ENCODE measurements around the gene TMEM170B.

Gene TMEM170B

DNA sequence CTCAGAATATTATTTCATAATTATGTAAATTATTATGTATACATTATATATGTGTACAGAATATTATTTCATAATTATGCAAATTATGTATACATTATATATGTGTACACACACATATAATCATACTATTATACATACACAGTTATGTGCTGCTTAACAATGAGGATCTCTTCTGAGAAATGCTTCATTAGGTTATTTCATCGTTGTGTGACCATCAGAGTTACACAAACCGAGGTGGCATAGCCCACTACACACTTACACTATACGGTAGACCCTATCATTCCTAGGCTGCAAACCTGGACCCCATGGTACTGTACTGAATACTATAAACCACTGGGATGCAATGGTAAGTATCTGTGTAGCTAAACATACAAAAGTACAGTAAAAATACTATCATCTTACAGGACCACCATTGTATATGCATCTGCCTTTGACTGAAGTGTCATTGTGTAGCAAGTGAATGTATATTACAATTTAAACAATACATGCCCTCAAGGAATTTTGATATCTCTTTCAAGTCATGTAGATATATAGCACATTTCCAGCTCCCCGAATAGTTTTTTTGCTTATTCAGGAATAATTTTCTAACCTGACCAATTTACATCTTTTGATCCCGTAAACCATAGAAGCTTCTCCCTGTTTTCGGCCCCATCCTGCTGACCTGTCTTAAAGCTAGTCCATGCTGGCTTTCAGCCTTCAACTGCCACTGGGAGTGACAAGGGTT lies 71.2 kb downstream of the TMEM170B start:
- TF ChIP-seq CTCF (IDR thresholded peaks at IDR 0.05; ENCODE audit: low read depth, low read length) (no peak), EZH2phosphoT487 (IDR thresholded peaks at IDR 0.05; ENCODE audit: low read depth) (no peak)
- Histone ChIP-seq H3K27me3 (ENCODE audit: low read depth, low read length) (peaks cover 15% of the 10 kb centered on the region), H3K9ac (ENCODE audit: low read length) (no peak overlapping the region), H2AFZ (ENCODE audit: low read depth, low read length) (no peak overlapping the region), H3K27ac (ENCODE audit: low read length) (no peak overlapping the region), H3K79me2 (ENCODE audit: low read length) (no peaks in the 10 kb centered on the region), H3K36me3 (replicated peaks; ENCODE audit: low read depth, low read length) (no peaks in the 10 kb centered on the region), H3K4me1 (ENCODE audit: low read length) (no peaks in the 10 kb centered on the region), H3K4me3 (ENCODE audit: low read length) (no peak overlapping the region), H4K20me1 (ENCODE audit: insufficient read depth, low read length) (no peaks in the 10 kb centered on the region), H3K4me2 (ENCODE audit: low read length) (no peak overlapping the region), H3K9me3 (ENCODE audit: insufficient read depth, low read length) (no peaks in the 10 kb centered on the region)

DNA sequence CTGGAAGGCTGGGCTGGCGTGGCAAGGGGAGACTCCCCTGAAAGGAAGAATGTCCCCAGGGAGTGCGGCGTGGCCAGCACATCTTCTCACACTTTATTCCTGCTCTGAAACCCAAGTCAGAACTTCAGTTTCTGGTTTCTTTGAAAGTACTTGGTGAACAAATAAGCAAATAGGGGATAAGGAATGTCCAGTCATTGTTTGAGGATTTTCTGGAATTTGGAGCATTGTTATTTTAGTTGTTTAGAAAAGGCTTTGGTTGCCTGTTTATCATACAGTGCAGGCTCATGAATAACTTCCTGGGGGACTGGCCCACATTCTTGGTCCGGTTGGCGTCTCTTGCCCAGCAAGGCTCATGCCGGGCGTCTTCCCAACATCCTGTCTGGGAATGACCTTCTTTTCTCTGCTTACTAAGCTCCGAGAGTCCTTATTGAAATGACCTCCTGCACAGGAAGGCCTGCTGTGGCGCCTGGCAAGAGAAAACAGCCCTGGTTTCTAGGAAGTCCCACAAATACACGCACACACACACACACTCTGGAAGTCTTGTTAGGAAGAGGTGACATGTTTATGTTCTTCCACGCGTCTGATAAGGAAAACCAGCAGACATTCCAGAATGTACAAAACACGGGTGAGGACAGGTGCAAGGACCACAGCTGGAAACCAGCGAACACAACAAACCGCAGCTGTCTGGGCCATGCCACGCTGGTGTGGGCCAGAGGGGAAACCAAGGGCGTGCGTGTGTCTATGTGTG lies 71.9 kb downstream of the TMEM170B start:
- TF ChIP-seq CTCF (IDR thresholded peaks at IDR 0.05; ENCODE audit: low read depth, low read length), result no peak
- no peak for TF ChIP-seq EZH2phosphoT487 (IDR thresholded peaks at IDR 0.05; ENCODE audit: low read depth)
- Histone ChIP-seq H3K9ac (ENCODE audit: low read length) (no peak overlapping the region), H3K27ac (ENCODE audit: low read length) (no peak overlapping the region), H4K20me1 (ENCODE audit: insufficient read depth, low read length) (no peaks in the 10 kb centered on the region), H3K4me3 (ENCODE audit: low read length) (no peak overlapping the region), H3K36me3 (replicated peaks; ENCODE audit: low read depth, low read length) (no peaks in the 10 kb centered on the region), H3K4me2 (ENCODE audit: low read length) (no peak overlapping the region), H3K9me3 (ENCODE audit: insufficient read depth, low read length) (no peaks in the 10 kb centered on the region), H3K79me2 (ENCODE audit: low read length) (no peaks in the 10 kb centered on the region), H2AFZ (ENCODE audit: low read depth, low read length) (no peak overlapping the region), H3K4me1 (ENCODE audit: low read length) (no peaks in the 10 kb centered on the region), H3K27me3 (ENCODE audit: low read depth, low read length) (peaks cover 15% of the 10 kb centered on the region)

DNA sequence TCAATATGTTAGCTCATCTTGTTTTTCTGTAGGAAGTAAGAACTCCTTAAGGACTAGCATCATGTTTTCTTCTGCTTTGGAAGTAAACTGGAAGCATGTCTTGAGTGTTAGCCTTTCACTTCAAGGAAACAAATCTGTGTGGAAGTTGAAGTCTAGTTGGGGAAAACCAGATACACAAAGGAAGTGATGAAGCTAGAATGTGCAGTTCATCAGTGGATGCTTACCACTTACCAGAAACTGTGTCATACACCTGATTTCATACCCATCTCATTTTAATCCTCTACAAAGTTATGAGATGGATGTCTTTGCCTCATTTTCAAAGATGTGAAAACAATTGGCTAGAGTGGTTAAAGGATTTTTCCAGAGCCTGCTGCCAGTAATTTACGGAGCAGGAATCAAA lies 75.8 kb downstream of the TMEM170B start:
- H3K4me1 ChIP-seq (ENCODE audit: low read length), result 0 out of 2 replicates have a peak, but pooled peaks cover 3% of the 10 kb centered on the region
- no peaks in the 10 kb centered on the region for H3K9me3 ChIP-seq (ENCODE audit: insufficient read depth, low read length)
- no peak overlapping the region for H3K27ac ChIP-seq (ENCODE audit: low read length)
- H3K36me3 ChIP-seq (replicated peaks; ENCODE audit: low read depth, low read length), result no peaks in the 10 kb centered on the region
- H2AFZ ChIP-seq (ENCODE audit: low read depth, low read length), result no peak overlapping the region
- H4K20me1 ChIP-seq (ENCODE audit: insufficient read depth, low read length), result no peaks in the 10 kb centered on the region
- H3K79me2 ChIP-seq (ENCODE audit: low read length), result no peaks in the 10 kb centered on the region
- H3K4me3 ChIP-seq (ENCODE audit: low read length), result no peak overlapping the region
- no peaks in the 10 kb centered on the region for H3K27me3 ChIP-seq (ENCODE audit: low read depth, low read length)
- no peak overlapping the region for H3K4me2 ChIP-seq (ENCODE audit: low read length)
- TF ChIP-seq CTCF (IDR thresholded peaks at IDR 0.05; ENCODE audit: low read depth, low read length) (no peak), EZH2phosphoT487 (IDR thresholded peaks at IDR 0.05; ENCODE audit: low read depth) (no peak)
- no peak overlapping the region for H3K9ac ChIP-seq (ENCODE audit: low read length)

GRCh38 chr6:11613858-11614257 lies 76.3 kb downstream of the TMEM170B start:
- H3K9me3 ChIP-seq (ENCODE audit: insufficient read depth, low read length), result no peaks in the 10 kb centered on the region
- no peak overlapping the region for H3K9ac ChIP-seq (ENCODE audit: low read length)
- no peak overlapping the region for H3K4me3 ChIP-seq (ENCODE audit: low read length)
- TF ChIP-seq EZH2phosphoT487 (IDR thresholded peaks at IDR 0.05; ENCODE audit: low read depth), result no peak
- no peak for TF ChIP-seq CTCF (IDR thresholded peaks at IDR 0.05; ENCODE audit: low read depth, low read length)
- 0 out of 2 replicates have a peak, but pooled peaks cover 4% of the 10 kb centered on the region for H3K4me1 ChIP-seq (ENCODE audit: low read length)
- H3K36me3 ChIP-seq (replicated peaks; ENCODE audit: low read depth, low read length), result no peaks in the 10 kb centered on the region
- H3K27ac ChIP-seq (ENCODE audit: low read length), result no peak overlapping the region
- no peak overlapping the region for H2AFZ ChIP-seq (ENCODE audit: low read depth, low read length)
- H3K27me3 ChIP-seq (ENCODE audit: low read depth, low read length), result no peaks in the 10 kb centered on the region
- H4K20me1 ChIP-seq (ENCODE audit: insufficient read depth, low read length), result no peaks in the 10 kb centered on the region
- no peaks in the 10 kb centered on the region for H3K79me2 ChIP-seq (ENCODE audit: low read length)
- no peak overlapping the region for H3K4me2 ChIP-seq (ENCODE audit: low read length)

Measured in OCI-LY3 (cell line).